NT2/D1 (cell line): Measurements from ENCODE around the gene SLC9A9.

Source experiments
- DNase-seq: peaks from one replicate; pipeline ENCODE4 v3.0.0-alpha.2; 2011; ENCODE audit warnings: low read depth, low spot score
- H3K27me3 ChIP-seq: 2 replicates; pipeline ENCODE4 v1.6.0; 2011; ENCODE audit warnings: mild to moderate bottlenecking; ENCODE audit not compliant: insufficient read length, insufficient read depth
- H3K36me3 ChIP-seq: 2 replicates; pipeline ENCODE4 v1.6.1; 2011; ENCODE audit warnings: mild to moderate bottlenecking, low read length, mixed read lengths; ENCODE audit not compliant: insufficient read depth, insufficient read length
- H3K4me1 ChIP-seq: 2 replicates; pipeline ENCODE4 v1.5.1; 2011; ENCODE audit not compliant: insufficient read depth, insufficient read length
- H3K4me3 ChIP-seq: 2 replicates; pipeline ENCODE4 v1.5.1; 2011; ENCODE audit warnings: low read depth; ENCODE audit not compliant: insufficient read length
- H3K9ac ChIP-seq: 2 replicates; pipeline ENCODE4 v1.6.0; 2011; ENCODE audit warnings: low read depth; ENCODE audit not compliant: insufficient read length
- H3K9me3 ChIP-seq: 2 replicates; pipeline ENCODE4 v1.5.1; 2011; ENCODE audit warnings: mild to moderate bottlenecking, low read length; ENCODE audit not compliant: insufficient read depth
- SUZ12 ChIP-seq: IDR thresholded peaks from 2 replicates; pipeline ENCODE4 v1.6.1; 2011; ENCODE audit not compliant: insufficient read length, insufficient read depth; ENCODE audit errors: extremely low read depth
- YY1 ChIP-seq: IDR thresholded peaks from 2 replicates; pipeline ENCODE4 v1.6.1; 2011; ENCODE audit not compliant: insufficient read length, insufficient read depth
- ZNF274 ChIP-seq: IDR thresholded peaks from 2 replicates; pipeline ENCODE4 v1.6.1; 2011; ENCODE audit warnings: mild to moderate bottlenecking, low read depth, low read length

The SLC9A9 gene

DNA sequence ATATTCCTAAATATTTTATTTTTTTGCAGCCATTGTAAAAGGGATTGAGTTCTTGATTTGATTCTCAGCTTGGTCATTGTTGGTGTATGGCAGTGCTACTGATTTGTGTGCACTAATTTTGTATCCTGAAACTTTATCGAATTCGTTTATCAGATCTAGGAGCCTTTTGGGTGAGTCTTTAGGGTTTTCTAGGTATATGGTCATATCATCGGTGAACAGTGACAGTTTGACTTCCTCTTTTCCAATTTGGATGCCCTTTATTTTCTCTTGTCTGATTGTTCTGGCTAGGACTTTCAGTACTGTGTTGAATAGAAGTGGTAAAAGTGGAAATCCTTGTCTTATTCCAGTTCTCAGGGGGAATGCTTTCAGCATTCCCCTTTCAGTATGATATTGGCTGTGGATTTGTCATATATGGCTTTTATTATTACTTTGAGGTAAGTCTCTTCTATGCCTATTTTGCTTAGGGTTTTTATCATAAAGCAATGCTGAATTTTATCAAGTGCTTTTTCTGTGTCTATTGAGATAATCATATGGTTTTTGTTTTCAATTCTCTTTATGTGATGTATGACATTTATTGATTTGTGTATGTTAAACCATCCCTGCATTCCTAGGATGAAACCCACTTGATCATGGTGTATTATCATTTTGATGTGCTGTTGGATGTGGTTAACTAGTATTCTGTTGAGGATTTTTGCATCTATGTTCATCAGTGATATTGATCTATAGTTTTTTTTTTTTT lies 11.4 kb upstream of the SLC9A9 start:
- TF ChIP-seq SUZ12 (no peak), YY1 (no peak), ZNF274 (no peak)

GRCh38 chr3:143856252-143856970 lies 8.1 kb upstream of the SLC9A9 start:
- Histone ChIP-seq H3K27me3 (no peaks in the 10 kb centered on the region), H3K4me3 (no peak overlapping the region), H3K9ac (no peak overlapping the region), H3K9me3 (0 out of 2 replicates have a peak, but pooled peaks cover 5% of the 10 kb centered on the region), H3K4me1 (no peaks in the 10 kb centered on the region), H3K36me3 (no peaks in the 10 kb centered on the region)
- DNase-seq: no peak
- no peak for TF ChIP-seq SUZ12
- TF ChIP-seq YY1: no peak
- no peak for TF ChIP-seq ZNF274

More for the DNA sequence above, 11.4 kb upstream of the SLC9A9 start:
- no peak overlapping the region for H3K4me3 ChIP-seq
- H3K4me1 ChIP-seq: no peaks in the 10 kb centered on the region
- H3K36me3 ChIP-seq: no peaks in the 10 kb centered on the region
- H3K27me3 ChIP-seq: no peaks in the 10 kb centered on the region
- no peak for DNase-seq
- H3K9ac ChIP-seq: no peak overlapping the region
- 0 out of 2 replicates have a peak, but pooled peaks cover 5% of the 10 kb centered on the region for H3K9me3 ChIP-seq

DNA sequence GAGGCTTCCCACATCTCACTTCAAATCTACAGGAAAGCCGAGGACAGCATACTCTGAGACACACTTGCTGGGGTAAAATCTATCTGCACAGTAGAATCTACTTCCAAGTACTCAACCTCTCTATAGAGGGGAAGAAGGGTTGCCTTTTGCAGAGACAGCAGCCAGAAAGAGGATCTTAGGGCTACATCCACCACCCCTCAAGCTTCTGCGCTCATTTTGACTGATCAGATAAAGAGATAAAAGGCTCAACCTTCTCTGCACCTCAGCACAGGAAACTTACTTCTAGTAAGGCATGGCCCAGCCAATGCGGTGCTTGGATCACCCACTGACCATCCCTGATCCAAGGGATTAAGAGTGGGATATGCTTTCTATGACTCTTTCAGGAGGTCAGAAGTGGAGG lies 6.9 kb upstream of the SLC9A9 start:
- TF ChIP-seq ZNF274: no peak
- no peak for TF ChIP-seq SUZ12
- TF ChIP-seq YY1: no peak
- Histone ChIP-seq H3K36me3 (no peaks in the 10 kb centered on the region), H3K27me3 (no peaks in the 10 kb centered on the region), H3K9me3 (0 out of 2 replicates have a peak, but pooled peaks cover 5% of the 10 kb centered on the region), H3K4me3 (no peak overlapping the region), H3K9ac (no peak overlapping the region), H3K4me1 (no peaks in the 10 kb centered on the region)
- DNase-seq: no peak

DNA sequence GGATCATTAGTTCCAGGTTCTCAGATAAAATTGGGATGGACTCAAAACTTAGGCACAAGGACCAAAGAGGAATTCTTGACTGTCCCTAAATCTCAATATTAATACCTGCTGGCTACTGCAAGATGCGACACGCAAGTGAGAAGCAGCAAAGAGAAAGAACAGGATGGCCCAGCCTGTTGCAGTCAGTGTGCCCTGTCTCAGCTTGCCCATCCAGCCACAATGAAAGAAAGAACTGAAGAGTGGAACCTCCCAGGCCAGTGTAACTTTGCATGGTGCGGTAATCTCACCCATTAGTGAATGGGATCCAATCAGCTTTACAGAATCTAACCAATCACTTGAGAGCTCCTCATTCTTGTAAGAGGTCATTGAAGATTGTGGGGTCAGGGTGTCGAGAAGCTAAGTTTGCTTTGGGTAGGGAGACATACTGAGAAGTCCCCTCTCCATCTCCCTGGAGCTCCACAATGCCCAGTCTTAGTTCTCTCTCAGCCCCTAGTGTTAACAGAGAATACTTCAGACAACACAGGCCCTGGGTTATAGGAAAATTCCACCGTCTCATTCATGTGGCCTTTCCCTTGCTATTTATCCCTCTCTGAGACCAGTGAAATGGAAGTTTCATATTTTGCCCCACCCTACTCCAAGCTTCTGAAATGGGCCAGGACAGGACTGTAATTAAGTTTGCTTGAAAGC lies 3.2 kb upstream of the SLC9A9 start:
- no peak overlapping the region for H3K9ac ChIP-seq
- H3K4me3 ChIP-seq: no peak overlapping the region
- no peak for TF ChIP-seq YY1
- TF ChIP-seq SUZ12: no peak
- TF ChIP-seq ZNF274: no peak
- no peaks in the 10 kb centered on the region for H3K36me3 ChIP-seq
- H3K27me3 ChIP-seq: no peaks in the 10 kb centered on the region
- DNase-seq: no peak
- peaks cover 2% of the 10 kb centered on the region for H3K4me1 ChIP-seq
- no peaks in the 10 kb centered on the region for H3K9me3 ChIP-seq

DNA sequence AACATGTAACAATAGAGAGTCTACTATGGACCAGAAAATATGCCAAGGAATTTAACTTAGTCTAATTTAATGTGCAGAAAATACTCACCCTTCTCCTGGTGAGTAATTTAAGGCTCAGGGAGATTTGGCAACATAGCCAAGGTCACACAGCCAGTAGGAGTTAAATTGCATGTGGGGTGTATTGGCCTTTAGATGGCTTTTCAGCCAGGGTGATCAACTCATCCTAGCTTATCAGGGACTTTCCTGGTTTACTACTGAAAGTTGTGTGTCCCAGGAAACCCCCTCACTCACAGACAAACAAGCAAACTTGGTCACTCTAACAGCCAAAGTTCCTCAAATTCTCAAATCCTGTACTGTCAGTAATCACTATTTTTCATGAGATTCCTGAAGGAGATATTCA lies 2.6 kb upstream of the SLC9A9 start:
- Histone ChIP-seq H3K36me3 (no peaks in the 10 kb centered on the region), H3K9ac (no peak overlapping the region), H3K27me3 (no peaks in the 10 kb centered on the region), H3K4me1 (peaks cover 2% of the 10 kb centered on the region), H3K9me3 (no peaks in the 10 kb centered on the region), H3K4me3 (no peak overlapping the region)
- no peak for DNase-seq
- no peak for TF ChIP-seq YY1
- TF ChIP-seq SUZ12: no peak
- no peak for TF ChIP-seq ZNF274

- Histone ChIP-seq H3K36me3 (no peaks in the 10 kb centered on the region), H3K4me3 (no peak overlapping the region), H3K9ac (no peak overlapping the region), H3K4me1 (peaks cover 2% of the 10 kb centered on the region), H3K9me3 (no peaks in the 10 kb centered on the region), H3K27me3 (no peaks in the 10 kb centered on the region)
- TF ChIP-seq SUZ12 (no peak), YY1 (no peak), ZNF274 (no peak)
- DNase-seq: no peak
Measured at GRCh38 chr3:143849854-143850549, 1.7 kb upstream of the SLC9A9 start.

- no peaks in the 10 kb centered on the region for H3K36me3 ChIP-seq
- H3K4me3 ChIP-seq: no peak overlapping the region
- H3K27me3 ChIP-seq: no peaks in the 10 kb centered on the region
- H3K9ac ChIP-seq: no peak overlapping the region
- no peak for TF ChIP-seq SUZ12
- no peak for TF ChIP-seq YY1
- TF ChIP-seq ZNF274: no peak
- H3K4me1 ChIP-seq: peaks cover 2% of the 10 kb centered on the region
- DNase-seq: no peak
- H3K9me3 ChIP-seq: no peaks in the 10 kb centered on the region
Measured at GRCh38 chr3:143848704-143849103, 436 bp upstream of the SLC9A9 start.
